Stomach (tissue), 4 donors: ENCODE data around the gene MACC1.

Experiments
- EP300 ChIP-seq: sonication (generic); formaldehyde crosslinking; IDR thresholded peaks from one replicate; pipeline ENCODE4 v1.6.1; 2017; ENCODE audit warnings: antibody characterized with exemption
- POLR2AphosphoS5 ChIP-seq, 3 donors: sonication (generic); formaldehyde crosslinking; IDR thresholded peaks; one replicate each; pipeline ENCODE4 v1.6.1; 2016; ENCODE audit warnings: antibody characterized with exemption in 3 of 3
- TF ChIP-seq, protein P1 (sequence below), 7 experiments: fragments of 450-650 bp in 4 of 7; fragments of 200-600 bp in 3 of 7; sonication (generic) in 3 of 7; IDR thresholded peaks; one replicate each; pipeline ENCODE4 v1.5.1; 2016 to 2019; ENCODE audit warnings: antibody characterized with exemption in 7 of 7, control low read depth in 2 of 7, mild to moderate bottlenecking in 1 of 7

DNA sequence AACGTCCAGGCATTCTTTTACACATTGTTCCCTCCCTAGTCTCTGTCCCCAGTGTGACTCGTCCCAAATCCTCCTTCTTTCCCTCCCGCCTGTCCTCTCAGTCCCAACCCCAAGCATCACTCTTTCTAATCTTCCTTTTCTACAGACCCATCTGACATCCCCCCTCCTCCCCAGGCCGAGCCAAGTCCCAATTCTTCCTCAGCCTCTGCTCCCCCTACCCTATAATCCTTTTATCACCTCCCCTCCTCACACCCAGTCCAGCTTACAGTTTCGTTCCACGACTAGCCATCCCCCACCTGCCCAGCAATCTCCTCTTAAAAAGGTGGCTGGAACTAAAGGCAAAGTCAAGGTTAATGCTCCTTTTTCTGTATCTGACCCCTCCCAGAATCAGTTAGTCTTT is 95.1 kb downstream of the MACC1 start:
- TF ChIP-seq, protein P1, sequence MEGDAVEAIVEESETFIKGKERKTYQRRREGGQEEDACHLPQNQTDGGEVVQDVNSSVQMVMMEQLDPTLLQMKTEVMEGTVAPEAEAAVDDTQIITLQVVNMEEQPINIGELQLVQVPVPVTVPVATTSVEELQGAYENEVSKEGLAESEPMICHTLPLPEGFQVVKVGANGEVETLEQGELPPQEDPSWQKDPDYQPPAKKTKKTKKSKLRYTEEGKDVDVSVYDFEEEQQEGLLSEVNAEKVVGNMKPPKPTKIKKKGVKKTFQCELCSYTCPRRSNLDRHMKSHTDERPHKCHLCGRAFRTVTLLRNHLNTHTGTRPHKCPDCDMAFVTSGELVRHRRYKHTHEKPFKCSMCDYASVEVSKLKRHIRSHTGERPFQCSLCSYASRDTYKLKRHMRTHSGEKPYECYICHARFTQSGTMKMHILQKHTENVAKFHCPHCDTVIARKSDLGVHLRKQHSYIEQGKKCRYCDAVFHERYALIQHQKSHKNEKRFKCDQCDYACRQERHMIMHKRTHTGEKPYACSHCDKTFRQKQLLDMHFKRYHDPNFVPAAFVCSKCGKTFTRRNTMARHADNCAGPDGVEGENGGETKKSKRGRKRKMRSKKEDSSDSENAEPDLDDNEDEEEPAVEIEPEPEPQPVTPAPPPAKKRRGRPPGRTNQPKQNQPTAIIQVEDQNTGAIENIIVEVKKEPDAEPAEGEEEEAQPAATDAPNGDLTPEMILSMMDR (IDR thresholded peaks at IDR 0.05): no peak
- TF ChIP-seq POLR2AphosphoS5 (IDR thresholded peaks at IDR 0.05) (no peak), EP300 (no peak)
